Osteocyte (in vitro differentiated cells): ENCODE results near the gene ENTHD1. TPM values are rescaled to one million over a fixed set of nuclear protein-coding genes. Genes with fewer than 3 reads are reported as not detected.

Experiments
- DNase-seq: peaks from one replicate; pipeline ENCODE4 v3.0.0; 2021; ENCODE audit warnings: mixed read lengths; ENCODE audit not compliant: unreplicated experiment; ENCODE audit errors: extremely low spot score
- H3K27ac Mint-ChIP-seq: one replicate; pipeline ENCODE4 v1.8.0; 2021; ENCODE audit warnings: mild to moderate bottlenecking, mixed read lengths; ENCODE audit not compliant: unreplicated experiment
- H3K27me3 Mint-ChIP-seq: one replicate; pipeline ENCODE4 v1.8.0; 2021; ENCODE audit warnings: mixed read lengths; ENCODE audit not compliant: unreplicated experiment
- H3K36me3 Mint-ChIP-seq: one replicate; pipeline ENCODE4 v1.8.0; 2021; ENCODE audit warnings: mixed read lengths; ENCODE audit not compliant: unreplicated experiment
- H3K4me1 Mint-ChIP-seq: one replicate; pipeline ENCODE4 v1.8.0; 2021; ENCODE audit warnings: mixed read lengths; ENCODE audit not compliant: unreplicated experiment
- H3K4me3 Mint-ChIP-seq: one replicate; pipeline ENCODE4 v1.8.0; 2021; ENCODE audit warnings: mild to moderate bottlenecking, moderate library complexity, mixed read lengths; ENCODE audit not compliant: unreplicated experiment
- H3K9me3 Mint-ChIP-seq: one replicate; pipeline ENCODE4 v1.8.0; 2021; ENCODE audit warnings: mixed read lengths; ENCODE audit not compliant: unreplicated experiment
- total RNA-seq: library from RNA; stranded (reverse); gene quantifications from 2 replicates; pipeline ENCODE4 v1.2.1, GENCODE V29; 2021
- TF ChIP-seq, protein P1 (sequence below): fragments of 200-600 bp; sonication (generic); IDR thresholded peaks from 2 replicates; pipeline ENCODE4 v1.5.0; 2021; ENCODE audit warnings: antibody characterized with exemption, mild to moderate bottlenecking, moderate library complexity

ENTHD1 gene
- total RNA-seq, 1 donor from 2014 or later: not detected

- peaks cover 29% of the 10 kb centered on the region for H3K27me3 Mint-ChIP-seq
- TF ChIP-seq, protein P1, sequence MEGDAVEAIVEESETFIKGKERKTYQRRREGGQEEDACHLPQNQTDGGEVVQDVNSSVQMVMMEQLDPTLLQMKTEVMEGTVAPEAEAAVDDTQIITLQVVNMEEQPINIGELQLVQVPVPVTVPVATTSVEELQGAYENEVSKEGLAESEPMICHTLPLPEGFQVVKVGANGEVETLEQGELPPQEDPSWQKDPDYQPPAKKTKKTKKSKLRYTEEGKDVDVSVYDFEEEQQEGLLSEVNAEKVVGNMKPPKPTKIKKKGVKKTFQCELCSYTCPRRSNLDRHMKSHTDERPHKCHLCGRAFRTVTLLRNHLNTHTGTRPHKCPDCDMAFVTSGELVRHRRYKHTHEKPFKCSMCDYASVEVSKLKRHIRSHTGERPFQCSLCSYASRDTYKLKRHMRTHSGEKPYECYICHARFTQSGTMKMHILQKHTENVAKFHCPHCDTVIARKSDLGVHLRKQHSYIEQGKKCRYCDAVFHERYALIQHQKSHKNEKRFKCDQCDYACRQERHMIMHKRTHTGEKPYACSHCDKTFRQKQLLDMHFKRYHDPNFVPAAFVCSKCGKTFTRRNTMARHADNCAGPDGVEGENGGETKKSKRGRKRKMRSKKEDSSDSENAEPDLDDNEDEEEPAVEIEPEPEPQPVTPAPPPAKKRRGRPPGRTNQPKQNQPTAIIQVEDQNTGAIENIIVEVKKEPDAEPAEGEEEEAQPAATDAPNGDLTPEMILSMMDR: no peak
- H3K9me3 Mint-ChIP-seq: no peaks in the 10 kb centered on the region
- no peak overlapping the region for H3K4me3 Mint-ChIP-seq
- no peak overlapping the region for H3K27ac Mint-ChIP-seq
- H3K36me3 Mint-ChIP-seq: no peaks in the 10 kb centered on the region
- no peak for DNase-seq
- H3K4me1 Mint-ChIP-seq: no peaks in the 10 kb centered on the region
Observed at GRCh38 chr22:39729141-39729934, 164.2 kb downstream of the ENTHD1 start.

GRCh38 chr22:39728236-39728860, 165.2 kb downstream of the ENTHD1 start:
- H3K4me3 Mint-ChIP-seq: no peak overlapping the region
- H3K4me1 Mint-ChIP-seq: no peaks in the 10 kb centered on the region
- no peak overlapping the region for H3K27ac Mint-ChIP-seq
- DNase-seq: no peak
- H3K36me3 Mint-ChIP-seq: no peaks in the 10 kb centered on the region
- H3K9me3 Mint-ChIP-seq: no peaks in the 10 kb centered on the region
- TF ChIP-seq, protein P1: no peak
- H3K27me3 Mint-ChIP-seq: peaks cover 25% of the 10 kb centered on the region

DNA sequence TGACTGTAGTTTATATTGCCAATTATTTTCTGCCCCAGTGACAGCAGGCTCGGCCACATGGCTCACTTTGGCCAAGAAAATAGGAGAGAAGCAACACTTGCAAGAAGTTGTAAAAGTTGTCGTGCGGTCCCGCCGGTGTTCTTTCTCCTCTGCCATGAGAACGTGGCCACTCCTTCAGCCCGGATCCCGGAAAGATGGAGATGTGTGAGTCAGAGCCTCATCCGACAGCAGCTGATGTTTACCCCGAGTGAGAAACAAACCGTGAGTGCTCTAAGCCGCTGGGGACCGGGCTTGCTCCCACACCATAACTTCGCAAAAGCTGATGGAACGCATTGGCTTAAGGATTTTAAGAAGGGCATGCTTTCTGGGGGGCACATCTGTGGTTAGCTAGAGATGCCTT, 166.0 kb downstream of the ENTHD1 start:
- Mint-ChIP-seq H3K4me1 (no peaks in the 10 kb centered on the region), H3K36me3 (no peaks in the 10 kb centered on the region), H3K27ac (no peak overlapping the region), H3K27me3 (peaks cover 17% of the 10 kb centered on the region), H3K9me3 (no peaks in the 10 kb centered on the region), H3K4me3 (no peak overlapping the region)
- TF ChIP-seq, protein P1: no peak
- DNase-seq: peak; percentile 80

DNA sequence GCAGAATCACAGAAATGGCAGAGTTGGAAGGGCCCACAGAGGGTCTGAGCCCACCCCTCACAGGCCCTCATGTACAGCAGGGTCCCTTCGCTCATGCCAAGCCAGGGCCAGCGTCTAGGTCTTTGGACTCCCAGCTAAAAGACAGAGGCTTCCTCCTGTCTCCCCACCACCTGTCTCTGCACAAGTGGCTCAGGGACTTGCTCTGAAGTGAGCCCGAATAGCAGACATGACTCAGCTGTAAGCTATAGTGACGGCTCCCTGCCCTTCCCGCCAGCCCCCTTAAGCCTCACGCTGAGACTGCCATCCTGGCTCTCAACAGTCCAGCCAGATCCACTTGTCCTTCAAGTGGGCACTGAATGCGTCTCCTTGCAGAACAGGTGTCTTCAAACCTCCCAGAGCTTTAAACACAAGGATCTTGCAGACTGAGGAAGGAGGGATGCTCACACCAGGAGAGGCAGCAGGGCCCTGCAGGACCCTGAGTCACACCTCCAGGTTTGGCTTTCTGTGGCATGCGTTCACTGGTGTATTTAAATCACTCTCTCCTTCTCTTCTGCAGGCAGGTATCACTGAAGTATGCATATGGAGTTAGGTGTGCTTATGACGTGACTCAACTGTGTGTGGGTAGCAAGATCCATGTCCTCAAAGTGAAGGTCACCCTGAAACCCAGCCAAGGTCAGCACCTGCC, 168.1 kb downstream of the ENTHD1 start:
- H3K4me3 Mint-ChIP-seq: no peak overlapping the region
- H3K27me3 Mint-ChIP-seq: peaks cover 27% of the 10 kb centered on the region
- TF ChIP-seq, protein P1: no peak
- no peaks in the 10 kb centered on the region for H3K36me3 Mint-ChIP-seq
- DNase-seq: peak; percentile 72
- H3K4me1 Mint-ChIP-seq: no peaks in the 10 kb centered on the region
- H3K9me3 Mint-ChIP-seq: no peaks in the 10 kb centered on the region
- H3K27ac Mint-ChIP-seq: no peak overlapping the region

DNA sequence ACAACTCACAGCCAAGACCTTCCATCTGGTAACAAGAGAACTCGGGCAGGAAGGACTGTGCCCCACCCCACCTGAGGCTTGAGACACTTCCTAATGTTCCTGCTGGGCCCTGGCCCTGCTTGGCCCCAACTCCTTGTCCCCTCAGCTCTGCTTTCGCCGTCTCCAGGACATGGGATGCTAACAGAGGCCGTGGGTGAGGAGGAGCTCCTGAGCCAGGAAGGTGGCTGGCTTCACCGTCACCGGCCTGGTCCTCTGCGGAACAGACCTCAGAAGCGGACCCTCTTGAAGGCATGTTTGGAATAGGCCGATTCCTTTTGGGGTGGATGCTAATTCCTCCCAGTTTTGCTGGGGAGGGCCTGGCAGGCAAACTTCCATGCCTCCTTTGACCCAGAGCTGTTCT, 168.7 kb downstream of the ENTHD1 start:
- TF ChIP-seq, protein P1: no peak
- H3K9me3 Mint-ChIP-seq: no peaks in the 10 kb centered on the region
- H3K27ac Mint-ChIP-seq: no peak overlapping the region
- peaks cover 32% of the 10 kb centered on the region for H3K27me3 Mint-ChIP-seq
- peak; percentile 71 for DNase-seq
- H3K36me3 Mint-ChIP-seq: no peaks in the 10 kb centered on the region
- no peak overlapping the region for H3K4me3 Mint-ChIP-seq
- H3K4me1 Mint-ChIP-seq: no peaks in the 10 kb centered on the region
